ENCODE measurements around the gene SHD.
A peak's percentile ranks its signal among the peaks of the same experiment; 100 is the strongest.

Gene SHD

GRCh38 chr19:4338441-4339355 is 59.6 kb downstream of the SHD start, which contains the start of gene STAP2:
Gene STAP2 (minus strand): TSS chr19:4338827. CDS start chr19:4338753, 74 bp downstream.
- TF ChIP-seq CTCF (conservative IDR thresholded peaks at IDR 0.05; ENCODE audit: control insufficient read depth, insufficient read depth, low read depth, low read length), result no peak
- peak within 1 kb of the TSS; percentile 25 for H3K4me3 ChIP-seq (ENCODE audit: control insufficient read depth, low read depth, low read length)
- no peak for DNase-seq (ENCODE audit: low read depth)

All from fibroblast of mammary gland (primary cell).